Measurements from ENCODE around the gene KMT2E.
"Not testable (repeated sequence)": the region's sequence is repeated elsewhere in the genome, so short reads cannot be mapped to it uniquely, and the experiment has no call there.

The KMT2E gene

DNA sequence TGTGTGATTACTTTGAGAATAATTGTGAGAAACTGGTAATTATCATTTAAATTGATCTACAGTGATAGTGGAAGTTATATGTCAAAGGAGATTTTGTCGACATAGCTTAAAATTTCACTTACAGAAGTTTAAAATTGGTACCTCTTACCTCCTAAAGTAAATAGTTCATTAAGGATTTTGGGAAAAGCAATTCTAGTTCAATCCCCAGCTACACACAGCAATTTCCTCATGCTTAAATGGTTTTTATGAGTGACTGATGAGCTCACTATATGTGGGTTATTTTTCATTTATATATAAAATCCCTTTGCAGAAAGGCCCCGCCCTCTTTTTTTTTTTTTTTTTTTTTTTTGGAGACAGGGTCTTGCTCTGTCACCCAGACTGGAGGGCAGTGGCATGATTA lies 12.7 kb downstream of the KMT2E start:
- DNase-seq (ENCODE audit: low spot score) = no peak

DNA sequence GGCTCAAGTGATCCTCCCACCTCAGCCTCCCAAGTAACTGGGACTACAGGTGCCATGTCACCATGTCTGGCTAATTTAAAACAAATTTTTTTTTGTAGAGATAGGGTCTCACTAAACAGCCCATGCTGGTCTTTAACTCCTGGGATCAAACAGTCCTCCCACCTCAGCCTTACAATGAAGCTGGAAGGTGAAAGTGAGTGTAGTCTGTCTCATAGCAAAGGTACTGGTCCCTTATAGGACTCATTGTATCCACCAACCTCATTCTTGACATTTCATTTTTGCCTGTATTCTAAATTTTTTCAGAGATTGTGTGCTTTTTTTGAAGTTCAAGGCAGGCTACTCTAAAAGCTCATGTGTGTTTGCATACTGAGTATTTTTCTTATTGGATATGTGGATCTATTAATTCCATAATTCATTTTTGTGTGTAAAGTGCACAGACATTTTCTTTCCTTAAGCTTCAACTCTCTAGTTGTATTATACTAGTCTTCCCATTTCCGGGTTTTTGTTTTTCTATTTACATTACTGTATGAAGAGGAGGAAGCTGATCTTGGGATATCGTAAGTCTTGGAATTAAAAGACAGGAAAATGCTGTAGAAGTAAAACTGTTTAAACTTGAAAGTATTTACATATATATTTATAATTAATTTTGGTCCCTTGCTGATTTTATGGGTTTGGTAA lies 13.3 kb downstream of the KMT2E start:
- no peak for DNase-seq (ENCODE audit: low spot score)

DNA sequence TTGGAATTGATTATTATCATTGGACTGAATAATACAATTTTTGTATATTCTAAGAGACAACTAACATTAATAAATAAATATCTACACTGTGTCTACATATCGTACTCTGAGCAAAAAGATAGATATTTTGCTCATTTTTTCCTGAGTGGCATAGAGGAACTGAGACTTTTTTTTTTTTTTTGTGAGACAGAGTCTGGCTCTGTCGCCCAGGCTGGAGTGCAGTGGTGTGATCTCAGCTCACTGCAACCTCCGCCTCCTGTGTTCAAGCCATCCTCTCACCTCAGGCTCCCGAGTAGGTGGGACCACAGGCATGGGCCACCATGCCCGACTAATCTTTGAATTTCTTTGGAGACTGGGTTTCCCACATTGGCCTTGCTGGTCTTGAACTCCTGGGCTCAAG lies 14.0 kb downstream of the KMT2E start:
- DNase-seq (ENCODE audit: low spot score) = no peak

DNA sequence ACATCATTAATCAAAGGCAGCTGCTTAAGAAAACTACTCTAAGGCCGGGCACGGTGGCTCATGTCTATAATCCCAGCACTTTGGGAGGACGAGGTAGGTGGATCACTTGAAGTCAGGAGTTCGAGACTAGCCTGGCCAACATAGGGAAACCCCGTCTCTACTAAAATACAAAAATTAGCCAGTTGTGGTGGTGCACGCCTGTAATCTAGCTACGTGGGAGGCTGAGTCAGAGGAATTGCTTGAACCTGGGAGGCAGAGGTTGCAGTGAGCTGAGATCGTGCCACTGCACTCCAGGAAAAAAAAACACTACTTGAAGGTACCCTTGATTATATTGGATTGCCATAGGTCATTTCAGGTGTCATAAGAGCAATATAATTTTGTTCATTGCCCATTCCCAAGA lies 14.9 kb downstream of the KMT2E start:
- DNase-seq (ENCODE audit: low spot score) = not testable (repeated sequence)

DNA sequence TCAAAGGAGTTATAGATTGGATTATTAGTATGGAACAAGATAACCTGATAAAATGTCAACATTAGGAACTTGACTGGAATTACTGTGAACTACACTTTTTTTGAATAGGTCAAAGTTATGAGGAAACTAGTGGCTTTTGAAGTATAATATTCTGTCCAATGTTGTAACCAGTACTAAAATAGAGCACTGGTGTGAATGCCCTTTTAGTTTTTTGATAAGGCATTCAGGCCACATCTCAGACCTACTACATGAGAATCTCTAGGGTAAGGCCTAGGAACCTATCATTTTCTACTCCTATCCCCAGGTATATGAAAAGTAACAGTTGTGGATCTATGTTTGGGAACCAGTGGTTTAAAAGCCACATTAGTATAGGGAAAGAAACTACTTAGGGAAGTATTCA lies 16.4 kb downstream of the KMT2E start:
- no peak for DNase-seq (ENCODE audit: low spot score)

DNA sequence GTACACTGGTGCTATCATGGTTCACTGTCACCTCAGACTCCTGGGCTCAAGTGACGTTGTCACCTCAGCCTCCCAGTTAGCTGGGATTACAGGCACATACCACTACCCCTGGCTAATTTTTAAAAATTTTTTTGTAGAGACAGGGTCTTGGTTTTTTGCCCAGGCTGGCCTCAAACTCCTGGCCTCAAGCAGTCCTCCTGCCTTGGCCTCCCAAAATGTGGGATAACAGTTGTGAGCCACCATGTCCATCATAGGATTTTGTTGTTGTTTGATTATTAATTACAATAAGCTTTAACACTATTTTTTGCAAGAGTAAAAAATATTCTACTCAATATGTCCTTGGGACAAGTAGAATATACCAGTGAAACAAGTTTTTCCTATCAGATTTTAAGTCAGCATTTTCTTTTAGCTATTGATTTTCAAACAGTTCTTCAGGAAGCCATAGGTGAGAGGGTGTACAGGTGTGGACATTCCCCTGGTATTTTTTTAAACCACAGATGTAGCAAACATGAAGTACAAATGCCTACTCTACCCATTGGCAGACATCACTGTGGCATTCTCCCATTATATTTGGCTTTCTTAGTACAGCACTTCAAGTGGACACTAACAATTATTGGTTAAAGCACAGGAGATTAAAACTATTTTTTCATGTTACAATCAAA lies 18.7 kb downstream of the KMT2E start:
- DNase-seq (ENCODE audit: low spot score) = no peak

DNA sequence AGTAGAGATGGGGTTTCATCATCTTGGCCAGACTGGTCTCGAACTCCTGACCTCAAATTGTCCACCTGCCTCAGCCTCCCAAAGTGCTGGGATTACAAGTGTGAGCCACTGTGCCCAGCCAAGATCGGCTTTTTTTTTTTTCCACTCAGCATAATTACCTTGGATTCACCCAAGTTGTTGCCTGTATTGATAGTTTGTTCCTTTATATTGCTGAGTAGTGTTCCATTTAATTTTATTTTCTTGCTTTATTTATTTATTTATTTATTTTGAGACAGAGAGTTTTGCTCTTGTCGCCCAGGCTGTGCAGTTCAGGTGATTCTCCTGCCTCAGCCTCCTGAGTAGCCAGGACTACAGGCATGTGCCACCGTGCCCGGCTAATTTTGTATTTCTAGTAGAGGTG lies 21.3 kb downstream of the KMT2E start:
- no peak for DNase-seq (ENCODE audit: low spot score)

DNA sequence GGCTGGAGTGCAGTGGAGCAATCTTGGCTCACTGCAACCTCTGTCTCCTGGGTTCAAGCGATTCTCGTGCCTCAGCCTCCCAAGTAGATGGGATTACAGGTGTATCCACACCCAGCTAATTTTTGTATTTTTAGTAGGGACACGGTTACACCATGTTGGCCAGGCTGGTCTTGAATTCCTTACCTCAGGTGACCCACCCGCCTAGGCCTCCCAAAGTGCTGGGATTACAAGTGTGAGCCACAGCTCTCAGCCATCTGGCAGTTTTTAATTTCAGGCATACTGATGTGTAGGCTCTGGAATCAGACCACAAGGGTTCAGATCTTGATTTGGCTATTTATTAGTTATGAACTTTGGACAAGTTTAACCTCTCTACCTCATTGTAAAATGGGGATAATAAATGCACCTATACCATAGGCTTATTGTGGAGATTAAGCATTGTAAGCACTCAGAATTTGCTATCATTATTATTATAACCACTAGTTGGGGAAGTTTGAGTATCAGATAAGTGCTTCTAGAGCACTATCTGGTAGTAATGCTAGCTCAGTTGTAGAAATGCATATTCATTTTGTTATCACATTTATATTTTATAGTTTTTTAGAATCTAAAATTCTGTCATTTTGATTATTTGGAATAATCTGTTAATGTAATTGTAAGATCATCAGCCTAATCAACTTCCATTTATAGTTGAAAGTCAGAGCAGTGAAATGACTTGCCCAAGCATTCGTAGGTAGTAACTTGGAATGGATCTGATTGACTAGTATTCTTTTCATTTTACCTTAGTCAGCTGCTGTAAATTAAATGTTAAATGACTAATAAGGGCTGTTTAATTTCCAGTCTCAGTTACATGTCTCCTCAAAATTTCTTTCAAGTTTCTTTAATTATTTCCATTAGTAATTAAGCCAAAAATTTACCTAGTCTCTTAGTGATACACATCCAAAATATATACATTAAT lies 22.5 kb downstream of the KMT2E start:
- no peak for DNase-seq (ENCODE audit: low spot score)

DNA sequence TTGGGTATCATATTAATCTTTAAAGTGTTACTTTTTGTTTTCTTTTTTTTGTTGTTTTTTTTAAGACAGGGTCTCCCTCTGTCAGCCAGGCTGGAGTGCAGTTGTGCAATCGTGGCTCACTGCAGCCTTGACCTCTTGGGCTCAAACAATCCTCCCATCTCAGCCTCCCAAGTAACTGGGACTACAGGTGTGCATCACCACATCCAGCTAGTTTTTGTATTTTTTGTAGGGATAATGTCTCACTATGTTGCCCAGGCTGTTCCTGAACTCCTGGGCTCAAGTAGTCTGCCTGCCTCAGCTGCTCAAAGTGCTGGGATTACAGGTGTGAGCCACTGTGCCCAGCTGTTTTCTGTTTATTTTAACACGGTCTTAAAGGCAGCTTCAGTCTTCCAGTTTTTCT lies 23.3 kb downstream of the KMT2E start:
- DNase-seq (ENCODE audit: low spot score) = no peak

DNA sequence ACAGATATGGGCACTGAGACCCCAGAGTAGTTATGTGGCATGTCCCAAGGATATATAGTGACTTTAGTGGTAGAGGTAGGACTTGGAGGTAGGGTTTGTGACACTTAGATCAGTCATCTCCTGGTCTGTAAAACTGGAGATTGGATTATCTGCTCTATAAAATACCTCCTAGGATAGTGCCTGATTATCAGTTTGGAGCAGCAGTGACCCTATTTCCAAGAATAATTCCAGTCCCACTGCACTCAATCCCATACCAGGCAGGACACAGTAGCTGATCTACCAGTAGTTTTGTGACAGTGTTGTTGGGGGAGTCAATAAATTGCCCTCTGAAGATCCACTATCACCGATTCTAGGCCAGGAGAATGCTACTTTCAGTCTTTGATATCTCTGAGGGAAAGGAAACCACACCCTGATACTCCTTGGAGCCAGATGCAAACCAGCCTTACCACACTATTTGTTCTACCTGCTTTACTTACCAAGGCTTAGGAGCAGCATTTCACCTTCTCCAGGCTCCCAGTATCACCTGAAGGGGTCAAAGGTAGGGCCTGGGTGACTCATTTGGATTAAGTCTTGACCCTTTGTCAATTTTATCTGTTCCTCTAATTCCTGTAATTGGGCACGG lies 30.6 kb downstream of the KMT2E start:
- no peak for DNase-seq (ENCODE audit: low spot score)

DNA sequence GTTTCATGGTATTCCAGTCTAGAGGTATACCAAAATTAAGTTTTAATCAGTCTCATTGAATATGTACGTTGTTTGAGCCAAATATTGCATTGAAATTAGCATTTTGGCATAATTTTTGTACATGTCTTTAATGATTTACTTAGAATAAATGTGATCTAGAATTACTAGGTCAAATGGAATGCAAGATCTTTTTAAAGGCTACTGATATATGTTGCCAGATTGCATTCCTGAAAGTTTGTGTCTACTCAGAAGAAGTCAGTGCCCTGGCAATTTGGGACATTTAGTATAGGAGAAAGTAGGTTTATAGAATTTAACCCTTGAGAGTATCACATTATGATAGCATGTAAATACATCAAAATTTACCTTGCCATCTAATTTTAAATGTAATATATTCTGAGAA lies 32.4 kb downstream of the KMT2E start:
- no peak for DNase-seq (ENCODE audit: low spot score)

DNA sequence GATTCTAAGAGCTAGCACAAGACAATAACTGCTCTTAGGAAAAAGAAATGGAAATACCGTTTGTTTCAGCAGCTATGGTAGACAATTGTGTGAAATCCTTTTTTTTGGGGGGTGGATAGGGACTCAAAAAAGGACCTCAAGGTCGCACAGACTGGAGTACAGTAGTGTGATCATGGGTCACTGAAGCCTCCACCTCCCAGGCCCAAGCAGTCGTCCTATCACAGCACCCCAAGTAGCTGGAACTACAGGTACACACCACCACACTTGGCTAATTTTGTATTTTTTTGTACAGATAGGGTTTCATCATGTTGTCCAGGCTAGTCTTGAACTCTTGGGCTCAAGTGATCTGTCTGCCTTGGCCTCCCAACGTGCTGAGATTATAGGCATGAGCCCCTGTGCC lies 33.9 kb downstream of the KMT2E start:
- DNase-seq (ENCODE audit: low spot score) = no peak

DNA sequence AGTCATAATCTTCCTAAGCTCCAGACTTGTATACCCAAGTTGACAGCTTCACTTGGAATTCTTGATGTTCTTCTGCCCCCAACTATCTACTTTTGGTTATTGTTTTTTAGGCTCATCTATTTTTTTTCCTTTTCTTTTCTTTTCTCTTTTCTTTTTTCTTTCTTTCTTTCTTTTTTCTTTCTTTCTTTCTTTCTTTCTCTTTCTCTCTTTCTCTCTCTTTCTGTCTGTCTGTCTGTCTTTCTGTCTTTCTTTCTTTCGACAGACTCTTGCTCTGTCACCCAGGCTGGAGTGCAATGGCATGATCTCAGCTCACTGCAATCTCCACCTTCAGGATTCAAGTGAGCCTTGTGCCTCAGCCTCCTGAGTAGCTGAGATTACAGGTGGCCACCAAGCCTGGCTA lies 36.5 kb downstream of the KMT2E start:
- DNase-seq (ENCODE audit: low spot score) = no peak

DNA sequence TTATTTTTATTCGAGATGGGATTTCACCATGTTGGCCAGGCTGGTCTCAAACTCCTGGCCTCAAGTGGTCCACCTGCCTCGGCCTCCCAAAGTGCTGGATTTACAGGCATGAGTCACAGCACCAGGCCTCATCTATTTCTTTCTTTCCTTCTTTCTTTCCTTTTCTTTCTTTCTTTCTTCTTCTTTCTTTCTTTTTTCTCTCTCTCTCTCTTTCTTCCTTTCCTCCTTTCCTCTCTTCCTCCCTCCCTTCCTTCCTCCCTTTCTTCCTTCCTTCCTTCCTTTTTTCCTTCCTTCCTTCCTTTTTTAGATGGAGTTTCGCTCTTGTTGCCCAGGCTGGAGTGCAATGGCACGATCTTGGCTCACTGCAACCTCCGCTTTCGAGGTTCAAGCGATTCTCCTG lies 36.9 kb downstream of the KMT2E start:
- not testable (repeated sequence) for DNase-seq (ENCODE audit: low spot score)

DNA sequence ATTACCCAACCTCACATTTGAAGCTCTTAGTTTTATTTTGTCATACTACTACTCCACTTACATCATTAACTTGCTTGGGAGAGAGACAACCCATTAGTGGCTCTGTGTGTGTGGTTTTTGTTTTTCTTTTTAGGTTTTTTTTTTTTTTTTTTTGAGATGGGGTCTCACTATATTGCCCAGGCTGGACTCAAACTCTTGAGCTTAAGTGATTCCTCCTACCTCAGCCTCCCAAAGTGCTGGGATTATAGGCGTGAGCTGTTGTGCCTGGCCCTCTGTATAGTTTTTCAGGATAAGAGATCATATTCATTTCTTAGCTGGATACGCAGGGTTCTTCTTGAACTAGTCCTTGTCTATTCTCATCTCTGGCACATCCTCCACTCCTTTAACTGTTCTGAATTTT lies 41.1 kb downstream of the KMT2E start:
- no peak for DNase-seq (ENCODE audit: low spot score)

DNA sequence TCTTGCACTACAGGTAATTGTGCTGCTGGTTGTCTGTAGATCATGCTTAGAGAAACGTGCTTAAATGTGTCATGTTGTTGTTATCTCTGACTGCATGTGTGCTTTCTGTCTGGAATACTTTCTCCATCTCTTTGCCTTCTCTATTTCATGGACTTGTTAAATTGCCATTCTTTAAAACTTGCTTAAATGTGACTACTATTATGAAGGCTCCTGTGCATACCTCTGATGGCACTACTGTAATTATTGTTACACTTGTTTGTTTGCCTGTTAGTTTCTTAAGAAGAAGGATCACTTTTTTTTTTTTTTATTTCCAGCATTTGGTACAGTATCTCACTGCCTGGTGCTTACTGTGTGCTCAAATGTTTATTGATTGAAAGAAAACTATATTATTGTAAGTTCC lies 41.6 kb downstream of the KMT2E start:
- DNase-seq (ENCODE audit: low spot score) = no peak

DNA sequence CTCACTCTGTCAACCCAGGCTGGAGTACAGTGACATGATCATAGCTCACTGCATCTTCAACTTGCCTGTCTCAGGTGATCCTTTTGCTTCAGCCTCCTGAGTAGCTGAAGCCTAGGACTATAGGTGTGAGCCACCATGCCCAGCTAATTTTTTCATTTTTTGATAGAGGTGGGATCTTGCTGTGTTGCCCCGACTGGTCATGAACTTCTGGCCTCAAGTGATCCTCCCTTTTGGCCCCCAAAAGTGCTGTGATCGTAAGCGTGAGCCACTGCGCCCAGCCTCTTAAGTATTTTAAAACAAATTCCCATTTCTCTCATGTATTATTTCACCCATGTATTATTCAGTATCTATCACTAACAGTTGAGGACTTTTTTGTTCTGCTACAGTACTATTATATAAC lies 43.5 kb downstream of the KMT2E start:
- DNase-seq (ENCODE audit: low spot score) = no peak

DNA sequence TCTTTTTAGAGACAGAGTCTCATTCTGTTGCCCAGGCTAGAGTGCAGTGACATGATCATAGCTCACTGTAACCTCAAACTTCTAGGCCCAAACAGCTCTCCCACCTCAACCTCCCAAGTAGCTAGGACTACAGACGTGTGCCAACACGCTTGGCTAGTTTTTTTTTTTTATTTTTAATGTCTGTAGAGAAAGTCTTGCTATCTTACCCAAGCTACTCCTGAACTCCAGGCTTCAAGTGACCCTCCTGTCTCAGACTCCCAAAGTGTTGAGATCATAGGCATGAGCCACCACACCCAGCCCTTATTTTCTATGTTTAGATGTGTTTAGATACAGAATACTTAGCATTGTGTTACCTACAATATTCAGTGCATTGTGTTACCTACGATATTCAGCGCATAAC lies 46.4 kb downstream of the KMT2E start:
- no peak for DNase-seq (ENCODE audit: low spot score)

DNA sequence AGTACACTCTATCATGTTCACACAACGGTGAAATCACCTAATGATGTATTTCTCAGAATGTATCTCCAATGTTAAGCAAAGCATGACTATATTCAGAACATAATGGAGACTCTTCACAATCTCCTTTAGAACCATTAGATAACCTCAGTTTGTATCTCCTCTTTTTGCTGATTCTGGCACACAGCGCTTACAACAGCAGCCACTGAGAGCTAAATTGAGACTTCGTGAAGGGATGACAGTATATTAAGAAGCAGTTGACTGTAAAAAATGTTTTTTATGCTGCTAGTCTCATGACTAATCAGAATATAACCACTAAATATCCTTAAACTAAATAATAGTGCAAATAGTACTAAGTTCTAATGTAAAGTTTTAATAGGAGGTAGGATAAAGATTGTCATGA lies 46.9 kb downstream of the KMT2E start:
- no peak for DNase-seq (ENCODE audit: low spot score)

DNA sequence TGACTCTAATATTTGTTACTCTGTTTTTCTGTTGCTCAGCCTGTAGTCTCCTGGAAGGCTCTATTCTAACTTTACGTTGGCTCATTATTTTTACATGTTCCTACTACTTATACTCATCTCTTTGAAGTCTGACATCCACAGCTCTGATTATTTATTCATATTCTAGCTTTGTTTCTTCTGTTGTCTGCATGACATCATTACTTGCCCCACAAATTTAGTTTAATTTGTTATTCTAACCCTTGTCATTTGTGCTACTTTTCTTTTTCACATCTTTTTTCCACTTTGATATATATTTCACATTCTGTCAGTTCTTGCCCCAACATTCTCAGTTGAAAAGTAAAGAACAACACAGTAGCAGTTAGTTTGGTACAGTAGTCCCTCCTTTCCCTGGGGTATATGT lies 51.1 kb downstream of the KMT2E start:
- DNase-seq (ENCODE audit: low spot score) = no peak

DNA sequence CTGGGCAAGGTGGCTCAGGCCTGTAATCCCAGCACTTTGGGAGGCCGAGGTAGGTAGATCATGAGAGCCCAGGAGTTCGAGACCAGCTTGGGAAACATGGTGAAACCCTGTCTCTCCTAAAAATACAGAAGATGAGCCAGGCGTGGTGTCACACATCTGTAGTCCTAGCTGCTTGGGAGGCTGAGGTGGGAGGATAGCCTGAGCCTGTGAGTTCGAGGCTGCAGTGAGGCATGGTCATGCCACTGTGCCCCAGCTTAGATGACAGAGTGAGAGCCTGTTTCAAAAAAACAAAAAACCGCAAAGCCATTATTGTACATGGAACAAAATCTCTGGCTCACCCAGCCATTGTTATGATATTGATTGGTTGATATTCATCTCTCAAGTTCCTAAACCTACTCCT lies 53.7 kb downstream of the KMT2E start:
- DNase-seq (ENCODE audit: low spot score) = no peak

DNA sequence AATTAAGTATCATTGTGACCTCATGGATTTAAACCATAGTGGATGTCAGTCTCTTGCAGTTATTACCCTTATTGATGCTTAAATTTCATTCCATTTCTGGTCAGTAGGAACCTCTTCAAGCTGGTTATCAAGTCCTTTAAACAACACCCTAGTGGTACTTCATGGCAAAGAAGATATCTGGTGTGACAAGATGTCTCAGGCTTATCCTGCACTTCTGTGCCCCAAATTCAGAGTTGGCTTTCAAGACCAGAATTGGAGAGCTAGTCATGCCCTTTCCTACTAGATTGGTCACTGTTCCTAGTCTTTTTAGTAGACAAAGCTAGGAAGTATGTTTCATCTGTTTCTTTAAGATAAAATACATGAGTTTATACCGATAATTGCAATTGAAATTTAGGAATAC lies 54.9 kb downstream of the KMT2E start:
- DNase-seq (ENCODE audit: low spot score) = no peak

DNA sequence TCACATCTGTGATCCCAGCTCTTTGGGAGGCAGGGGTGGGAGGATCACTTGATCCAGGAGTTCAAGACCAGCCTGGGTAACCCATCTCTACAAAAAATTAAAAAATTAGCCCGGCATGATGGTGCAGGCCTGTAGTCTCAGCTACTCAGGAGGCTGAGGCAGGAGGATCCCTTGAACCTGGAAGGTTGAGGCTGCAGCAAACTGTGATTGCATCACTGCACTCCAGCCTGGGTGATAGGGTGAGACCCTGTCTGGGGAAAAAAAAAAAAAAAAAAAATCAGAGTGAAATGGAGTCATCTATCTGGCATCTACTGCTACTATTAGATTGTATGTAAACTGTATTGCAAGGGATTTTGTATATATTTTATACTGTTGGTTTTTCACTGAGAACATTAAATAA lies 59.1 kb downstream of the KMT2E start:
- DNase-seq (ENCODE audit: low spot score) = no peak

Data from activated CD4-positive, alpha-beta T cell treated with anti-CD3 and anti-CD28 coated beads, Interleukin-2, Interleukin-4, amounts not matched to agents 100 ng/mL and 50 ng/mL, durations not matched to agents 16 hours and 8 hours (primary cell).